Measurements from ENCODE around the gene BPIFB2.

The BPIFB2 gene

DNA sequence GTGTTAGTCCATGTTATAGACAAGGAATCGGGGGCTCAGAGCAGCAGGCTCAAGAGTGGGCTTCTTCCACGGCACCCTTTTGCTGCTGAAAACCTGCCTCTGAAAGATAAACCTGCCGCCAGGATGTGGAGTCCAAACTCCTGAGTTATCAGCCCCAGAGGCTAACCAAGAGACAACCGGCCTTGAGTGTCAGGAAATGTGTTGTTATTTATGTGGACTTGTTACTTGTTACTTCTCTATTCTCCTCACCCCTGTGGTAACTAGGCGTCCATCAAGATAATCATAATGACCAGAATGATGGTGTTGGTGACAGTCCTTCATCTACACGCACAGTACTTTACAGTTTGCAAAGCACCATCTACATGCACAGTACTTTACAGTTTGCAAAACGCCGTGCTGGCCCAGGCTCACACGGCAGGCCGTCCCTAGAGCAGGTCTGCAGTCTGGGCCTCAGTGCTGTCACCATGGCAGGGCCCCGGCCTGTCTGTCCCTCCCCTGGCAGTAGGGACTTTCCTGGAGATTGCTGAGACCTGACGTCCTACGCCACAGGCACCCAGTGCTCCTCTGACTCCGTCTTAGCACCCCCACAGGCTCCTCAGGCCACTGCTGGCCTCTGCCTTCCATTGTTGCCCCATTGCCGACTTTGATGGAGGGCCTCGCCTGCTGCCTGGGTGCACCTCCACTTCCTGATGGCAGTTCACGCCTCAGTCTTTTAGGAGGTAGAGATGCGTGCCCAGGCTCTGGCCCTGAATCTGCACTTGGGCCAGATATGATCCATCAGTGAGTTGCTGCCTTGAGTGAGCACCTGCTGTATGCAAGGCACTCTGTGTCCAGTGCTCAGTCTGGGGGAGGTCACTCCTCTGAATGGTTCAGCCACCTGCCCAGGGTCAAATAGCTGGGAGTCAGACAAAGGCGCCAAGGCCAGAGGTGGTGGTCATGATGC is 62.9 kb downstream of the BPIFB2 start:
- H3K9ac ChIP-seq (ENCODE audit: low read depth, low read length) = no peak overlapping the region
- WGBS = 93% methylated on average over 19 of the region's 19 CpGs
- no peak overlapping the region for H3K4me3 ChIP-seq (ENCODE audit: low read length)
- H3K27ac ChIP-seq (ENCODE audit: low read depth, low read length) = no peak overlapping the region
- H3K36me3 ChIP-seq (ENCODE audit: insufficient read depth, low read length) = no peaks in the 10 kb centered on the region
- no peaks in the 10 kb centered on the region for H3K4me1 ChIP-seq (ENCODE audit: insufficient read depth, low read length)
- H3K27me3 ChIP-seq (ENCODE audit: insufficient read depth, low read length) = no peaks in the 10 kb centered on the region
- H3K9me3 ChIP-seq (ENCODE audit: insufficient read depth, low read depth, low read length) = no peaks in the 10 kb centered on the region; the same call in 1 of the 2 replicates

- Histone ChIP-seq H3K27ac (ENCODE audit: low read depth, low read length) (no peak overlapping the region), H3K4me3 (ENCODE audit: low read length) (no peak overlapping the region), H3K27me3 (ENCODE audit: insufficient read depth, low read length) (no peaks in the 10 kb centered on the region), H3K36me3 (ENCODE audit: insufficient read depth, low read length) (no peaks in the 10 kb centered on the region), H3K4me1 (ENCODE audit: insufficient read depth, low read length) (no peaks in the 10 kb centered on the region), H3K9ac (ENCODE audit: low read depth, low read length) (no peak overlapping the region), H3K9me3 (ENCODE audit: insufficient read depth, low read depth, low read length) (no peaks in the 10 kb centered on the region; the same call in 1 of the 2 replicates)
- WGBS = 90% methylated on average over 4 of the region's 5 CpGs
Measured at GRCh38 chr20:33071198-33071597, 63.7 kb downstream of the BPIFB2 start.

DNA sequence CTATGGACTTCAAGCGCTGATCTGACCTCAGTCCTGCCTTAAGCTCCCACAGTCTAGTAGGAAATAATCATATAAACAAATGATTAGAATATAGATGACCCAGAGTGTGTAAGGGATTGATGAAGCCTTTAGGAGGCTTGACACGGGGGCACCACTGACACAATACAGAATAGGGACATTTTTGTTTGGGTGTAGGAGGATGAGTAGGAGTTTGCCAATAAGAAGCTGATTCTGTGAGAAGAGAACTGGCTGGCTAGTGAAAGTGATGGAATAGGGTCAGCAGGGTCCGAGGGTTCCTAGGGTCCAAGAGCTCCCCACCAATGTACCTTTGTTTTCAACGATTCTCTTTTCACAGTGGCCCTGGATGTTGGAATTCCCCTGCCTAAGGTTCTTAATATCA is 64.9 kb downstream of the BPIFB2 start:
- H3K27me3 ChIP-seq (ENCODE audit: insufficient read depth, low read length) = no peaks in the 10 kb centered on the region
- H3K4me1 ChIP-seq (ENCODE audit: insufficient read depth, low read length) = no peaks in the 10 kb centered on the region
- H3K4me3 ChIP-seq (ENCODE audit: low read length) = no peak overlapping the region
- no peak overlapping the region for H3K27ac ChIP-seq (ENCODE audit: low read depth, low read length)
- no peaks in the 10 kb centered on the region for H3K36me3 ChIP-seq (ENCODE audit: insufficient read depth, low read length)
- WGBS = 96% methylated on average over 4 of the region's 4 CpGs
- no peaks in the 10 kb centered on the region; the same call in 1 of the 2 replicates for H3K9me3 ChIP-seq (ENCODE audit: insufficient read depth, low read depth, low read length)
- H3K9ac ChIP-seq (ENCODE audit: low read depth, low read length) = no peak overlapping the region

- no peaks in the 10 kb centered on the region; the same call in 1 of the 2 replicates for H3K9me3 ChIP-seq (ENCODE audit: insufficient read depth, low read depth, low read length)
- WGBS = 92% methylated on average over 2 of the region's 2 CpGs
- no peaks in the 10 kb centered on the region for H3K36me3 ChIP-seq (ENCODE audit: insufficient read depth, low read length)
- no peak overlapping the region for H3K4me3 ChIP-seq (ENCODE audit: low read length)
- H3K27me3 ChIP-seq (ENCODE audit: insufficient read depth, low read length) = no peaks in the 10 kb centered on the region
- no peak overlapping the region for H3K27ac ChIP-seq (ENCODE audit: low read depth, low read length)
- no peak overlapping the region for H3K9ac ChIP-seq (ENCODE audit: low read depth, low read length)
- no peaks in the 10 kb centered on the region for H3K4me1 ChIP-seq (ENCODE audit: insufficient read depth, low read length)
Measured at GRCh38 chr20:33072813-33073212, 65.3 kb downstream of the BPIFB2 start.

Data from HUES64 (cell line).